Kidney glomerular epithelial cell (primary cell): Measurements from ENCODE around the gene PLAAT2.
"Not testable (repeated sequence)": the region's sequence is repeated elsewhere in the genome, so short reads cannot be mapped to it uniquely, and the experiment has no call there.

Experiments
- DNase-seq: peaks from one replicate; lab custom pipeline; 2025; lab: John Stamatoyannopoulos, UW

PLAAT2 gene

DNA sequence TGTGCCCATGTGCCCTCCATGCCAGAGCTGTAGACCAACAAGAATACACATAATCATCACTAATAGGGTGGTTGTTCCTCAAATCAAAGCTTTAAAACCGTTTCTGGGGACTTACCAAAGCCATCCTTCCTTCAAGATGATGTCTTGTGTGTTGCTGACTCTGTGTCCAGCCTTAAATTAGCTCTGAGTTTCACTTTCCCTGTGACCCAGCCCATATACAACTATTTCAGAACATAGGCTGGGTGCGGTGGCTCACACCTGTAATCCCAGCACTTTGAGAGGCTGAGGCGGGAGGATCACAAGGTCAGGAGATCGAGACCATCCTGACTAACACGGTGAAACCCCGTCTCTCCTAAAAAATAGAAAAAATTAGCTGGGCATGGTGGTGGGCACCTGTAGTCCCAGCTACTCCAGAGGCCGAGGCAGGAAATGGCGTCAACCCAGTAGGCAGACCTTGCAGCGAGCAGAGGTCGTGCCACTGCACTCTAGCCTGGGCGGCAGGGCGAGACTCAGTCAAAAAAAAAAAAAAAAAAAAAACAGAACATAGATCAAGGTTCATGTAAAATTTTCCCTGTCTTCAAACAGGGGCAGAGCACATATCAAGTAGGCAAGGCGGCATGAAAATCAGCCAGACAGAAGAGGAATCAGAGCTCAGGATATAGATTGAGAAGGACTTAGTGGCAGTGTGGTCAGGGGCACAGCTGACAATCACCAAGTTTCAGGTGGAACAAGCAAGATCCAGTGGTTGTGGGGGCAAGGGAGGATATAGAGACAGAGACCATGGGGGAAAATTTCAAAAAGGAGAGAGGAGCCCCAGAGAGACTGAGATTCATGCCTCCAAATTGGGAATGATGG is at the start of gene PLAAT2:
TSS of gene PLAAT2 (minus strand) at position 179 of the 855 bp plus-strand sequence. CDS start at position 124, 55 bp downstream.
- DNase-seq = no peak

DNA sequence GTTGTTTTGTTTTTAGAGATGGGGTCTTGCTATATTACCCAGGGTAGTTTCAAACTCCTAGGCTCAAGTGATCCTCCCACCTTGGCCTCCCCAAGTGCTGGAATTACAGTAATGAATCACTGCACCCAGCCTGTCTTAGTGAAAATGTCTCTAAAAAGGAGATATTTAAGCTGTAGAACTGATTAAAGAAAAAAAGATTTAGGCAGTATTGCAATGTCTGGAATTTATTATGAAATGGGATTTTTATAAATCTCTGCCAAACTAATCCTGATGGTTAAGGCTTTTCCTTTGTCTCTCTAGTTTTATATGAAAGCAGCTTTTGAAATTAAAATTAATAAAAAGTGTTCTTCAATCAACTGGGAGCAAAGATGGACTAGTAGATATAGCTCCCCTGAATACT is 49.0 kb upstream of the PLAAT2 start:
- DNase-seq = no peak

DNA sequence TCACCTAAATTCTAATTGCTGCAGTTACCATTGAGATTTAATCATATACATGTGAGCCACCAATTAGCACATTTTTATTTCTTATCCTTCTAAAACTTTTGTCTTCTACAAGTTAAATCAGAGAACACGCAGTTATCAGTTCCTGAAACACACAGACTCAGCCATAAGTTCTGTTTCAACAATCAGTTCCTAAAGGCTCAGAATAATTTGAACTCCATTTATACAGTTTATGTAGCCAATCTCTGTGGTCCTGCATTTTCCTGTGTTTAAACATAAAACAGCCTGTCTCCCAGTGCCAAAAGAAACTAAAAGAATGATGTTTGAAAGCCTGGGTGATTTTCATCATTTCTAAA is 48.2 kb upstream of the PLAAT2 start:
- DNase-seq = no peak

DNA sequence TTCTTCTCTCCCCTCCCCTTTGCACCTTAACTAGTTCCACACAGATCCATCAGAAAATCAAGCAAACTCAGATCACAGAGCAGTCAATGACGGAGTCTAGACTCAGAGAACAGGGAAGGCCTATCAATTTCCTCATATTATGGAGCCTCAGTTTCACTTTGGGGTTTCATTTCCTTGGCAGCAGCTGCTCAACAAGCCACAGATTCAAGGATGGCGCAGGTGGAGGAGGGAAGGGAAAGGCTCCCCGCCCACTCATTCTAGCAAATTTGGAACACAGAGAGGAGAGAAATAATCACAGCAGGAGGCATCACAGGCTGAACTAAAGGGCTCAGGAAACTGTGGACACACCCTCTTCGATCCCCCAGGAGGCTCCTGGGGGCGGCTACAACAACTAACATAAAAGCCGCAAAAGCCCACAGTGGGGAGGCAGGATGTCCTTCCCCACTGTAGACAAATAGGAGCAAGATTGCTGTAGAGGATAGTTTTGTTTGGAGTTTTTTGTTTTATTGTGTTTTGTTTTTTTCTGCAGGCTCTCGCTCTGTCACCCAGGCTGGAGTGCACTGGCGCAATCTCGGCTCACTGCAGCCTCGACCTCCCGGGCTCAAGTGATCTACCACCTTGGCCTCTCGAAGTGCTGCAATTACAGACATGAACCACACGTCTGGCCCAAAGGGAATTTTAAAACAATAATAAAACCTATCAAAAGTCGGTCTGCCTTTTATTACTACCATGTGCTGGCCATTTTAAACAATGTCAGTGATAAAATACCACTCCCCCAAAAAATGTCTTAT is 47.6 kb upstream of the PLAAT2 start:
- peak; percentile 84 for DNase-seq

DNA sequence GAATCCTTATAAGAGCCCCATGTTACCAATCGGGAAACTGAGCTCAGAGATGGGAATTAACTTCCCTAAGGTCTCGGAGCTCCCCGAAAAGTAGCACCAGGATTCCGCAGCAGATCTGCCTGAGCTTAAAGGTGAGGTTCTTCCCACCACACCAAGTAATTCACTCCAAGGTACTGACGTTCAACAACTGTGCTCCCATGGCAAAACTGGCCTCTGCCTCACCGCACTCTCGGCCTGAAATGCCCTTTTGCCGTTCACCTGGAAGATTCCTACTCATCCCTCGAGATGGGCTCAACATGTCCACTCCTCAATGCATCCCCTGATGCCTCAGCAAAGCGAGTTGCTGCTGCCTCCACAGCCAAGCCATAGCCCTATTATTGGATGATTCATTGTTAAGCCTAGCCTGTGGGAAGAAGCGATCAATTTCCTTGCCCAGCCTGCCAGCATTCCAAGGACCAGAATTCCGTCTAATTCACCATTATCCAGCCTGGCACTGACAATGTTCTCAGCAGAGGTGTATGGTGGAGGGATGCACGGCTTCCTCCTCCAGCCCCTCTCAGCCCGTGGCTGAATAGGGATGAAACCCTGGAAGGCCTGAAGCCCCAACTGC is 46.9 kb upstream of the PLAAT2 start:
- peak; percentile 36 for DNase-seq

DNA sequence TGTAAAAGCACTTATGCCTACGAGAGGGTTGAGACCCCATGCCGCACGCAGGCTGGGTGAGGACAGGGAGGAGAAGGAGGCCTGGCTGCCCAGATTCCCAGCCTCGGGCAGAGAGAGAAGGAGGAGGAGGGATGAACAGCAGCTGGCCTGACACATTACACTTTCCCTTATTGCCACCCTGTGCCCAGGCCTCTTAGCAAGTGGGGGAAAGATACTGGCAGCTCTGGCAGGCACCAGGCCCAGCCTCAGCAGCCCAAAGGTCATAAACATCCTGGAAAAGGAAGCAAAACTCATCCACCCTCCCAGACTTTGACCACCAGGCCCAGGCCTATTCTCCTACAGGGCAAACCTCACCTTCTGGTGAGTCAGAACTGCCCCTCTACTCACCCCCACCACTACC is 46.4 kb upstream of the PLAAT2 start:
- DNase-seq = no peak

DNA sequence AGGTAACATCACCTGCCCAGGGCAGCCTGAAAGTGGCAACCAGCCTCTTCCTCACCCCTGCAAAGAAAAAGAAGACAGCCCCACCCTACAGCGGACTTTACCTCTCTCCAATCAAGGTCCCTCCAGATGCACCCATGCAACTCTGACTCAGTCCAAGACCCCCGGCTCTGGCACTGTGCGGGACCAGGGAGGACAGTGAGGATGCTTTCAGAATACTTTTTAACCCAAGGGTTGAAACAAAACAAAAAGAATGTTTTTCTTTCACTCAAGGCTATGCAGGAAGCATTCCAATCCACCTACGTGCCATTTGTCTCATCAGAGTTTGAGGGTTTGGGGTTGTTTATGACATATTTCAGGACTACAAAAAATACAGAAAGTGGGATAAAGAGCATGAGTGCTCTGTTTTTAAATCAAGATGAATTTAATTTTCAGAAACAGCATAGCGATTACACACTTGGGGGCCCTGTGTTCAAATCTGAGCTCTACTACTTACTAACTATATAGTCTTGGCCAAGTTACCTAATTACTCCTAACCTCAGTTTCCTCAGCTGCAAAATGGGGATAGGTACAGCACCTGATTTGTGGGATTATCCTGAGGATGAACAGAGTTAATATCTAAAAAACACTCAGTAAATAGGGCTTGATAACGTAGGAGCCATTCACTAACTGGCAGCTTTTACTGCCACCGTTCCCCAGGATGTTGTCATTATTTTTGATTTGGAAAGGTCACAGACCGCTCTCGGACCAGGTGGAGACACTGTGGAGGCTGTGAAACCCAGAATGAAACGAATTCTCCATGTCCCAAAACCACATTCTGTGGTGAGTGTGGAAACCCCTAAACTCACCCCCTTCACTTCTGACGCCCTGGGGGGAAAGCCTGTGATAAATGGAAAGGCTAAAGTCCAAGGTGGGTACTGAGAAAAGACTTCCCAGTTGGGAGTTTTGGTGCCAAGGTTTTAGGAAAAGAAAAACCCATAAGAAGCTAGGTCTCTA is 45.5 kb upstream of the PLAAT2 start:
- peak; percentile 94 for DNase-seq

DNA sequence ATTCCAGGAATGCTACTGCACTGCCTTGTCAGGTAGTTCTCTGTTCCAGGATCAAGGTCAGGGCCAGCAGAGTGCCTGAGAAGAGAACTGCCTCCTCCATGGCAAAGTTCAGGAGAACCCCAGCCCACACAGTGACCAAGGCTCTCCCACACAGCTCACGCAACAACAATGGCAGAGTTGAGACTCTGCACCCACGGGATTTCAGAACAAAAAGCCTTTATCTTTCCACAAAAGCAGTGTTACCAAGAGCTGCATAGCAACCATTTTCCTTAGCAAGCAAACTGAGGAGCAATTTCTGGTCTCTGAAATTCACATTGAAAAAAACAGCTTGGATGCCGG is 40.0 kb upstream of the PLAAT2 start:
- DNase-seq = no peak

DNA sequence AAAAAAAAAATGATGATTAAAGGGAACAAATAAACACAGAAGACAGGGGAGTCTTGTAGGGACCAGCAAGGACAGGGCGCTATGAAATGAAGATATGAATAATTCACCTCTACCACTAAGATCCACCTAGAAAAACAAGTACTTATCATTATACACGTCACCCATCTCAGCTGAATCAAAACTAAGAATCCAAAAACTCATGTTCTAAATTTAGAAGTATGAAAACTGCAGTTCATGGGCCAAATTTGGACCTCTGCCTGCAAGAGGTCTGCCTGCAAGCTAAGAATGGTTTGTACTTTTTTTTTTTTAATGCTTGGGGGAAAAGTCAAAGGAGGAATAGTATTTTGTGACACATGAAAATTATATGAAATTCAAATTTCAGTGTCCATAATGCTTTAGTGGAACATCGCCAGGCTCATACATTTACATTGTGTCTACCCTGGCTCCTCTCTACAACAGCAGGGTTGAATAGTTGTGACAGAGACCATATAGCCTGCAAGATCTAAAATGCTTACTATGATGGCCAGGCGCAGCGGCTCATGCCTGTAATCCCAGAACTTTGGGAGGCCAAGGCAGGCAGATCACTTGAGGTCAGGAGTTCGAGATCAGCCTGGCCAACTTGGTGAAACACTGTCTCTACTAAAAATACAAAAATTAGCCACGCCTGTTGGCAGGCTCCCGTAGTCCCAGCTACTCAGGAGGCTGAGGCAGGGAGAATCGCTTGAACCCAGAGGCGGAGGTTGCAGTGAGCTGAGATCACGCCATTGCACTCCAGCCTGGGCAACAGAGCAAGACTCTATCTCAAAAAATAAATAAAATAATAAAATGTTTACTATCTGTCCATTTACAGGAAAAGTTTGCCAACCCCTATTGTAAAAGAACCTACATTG is 39.4 kb upstream of the PLAAT2 start:
- not testable (repeated sequence) for DNase-seq

DNA sequence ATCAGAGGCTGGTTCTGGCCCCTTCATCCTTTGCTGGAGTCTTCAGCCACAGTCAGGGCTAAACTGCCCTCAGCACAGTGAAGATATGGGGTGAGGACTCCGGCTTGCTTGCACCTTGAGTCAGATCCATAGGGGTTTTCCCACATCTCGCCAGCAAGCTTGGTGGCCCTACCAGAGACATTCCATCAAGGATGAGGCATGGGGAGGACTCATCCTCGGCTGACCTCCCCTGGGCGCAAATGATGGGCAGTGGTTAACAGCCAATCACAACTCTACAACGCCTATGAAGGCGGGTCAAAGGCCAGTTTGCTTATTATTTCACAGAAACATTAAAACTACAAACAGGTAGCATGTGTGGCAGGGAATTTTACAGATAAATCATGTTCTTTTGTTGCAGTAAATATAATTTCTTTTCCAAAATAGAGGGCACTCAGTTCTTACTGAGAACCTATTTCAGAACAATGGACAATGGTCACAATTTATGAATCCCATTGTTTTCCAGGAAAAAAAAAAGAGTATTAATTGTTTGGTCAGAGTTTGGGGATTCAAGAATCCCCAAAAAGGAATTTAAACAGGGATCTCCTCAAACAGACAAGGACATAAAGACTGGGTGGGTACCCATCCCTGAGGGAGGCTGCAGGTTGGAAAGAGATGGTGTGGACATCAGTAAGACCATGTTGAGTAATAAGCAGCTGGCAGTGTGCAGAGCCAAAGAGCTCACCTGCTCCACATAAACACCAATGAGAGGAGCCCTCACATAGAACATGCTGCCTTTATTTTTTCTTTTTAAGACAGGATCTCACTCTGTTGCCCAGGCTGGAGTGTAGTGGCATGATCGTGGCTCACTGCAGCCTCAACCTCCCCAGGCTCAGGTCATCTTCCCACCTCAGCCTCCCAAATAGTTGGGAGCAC is 36.3 kb upstream of the PLAAT2 start:
- DNase-seq = peak; percentile 90

DNA sequence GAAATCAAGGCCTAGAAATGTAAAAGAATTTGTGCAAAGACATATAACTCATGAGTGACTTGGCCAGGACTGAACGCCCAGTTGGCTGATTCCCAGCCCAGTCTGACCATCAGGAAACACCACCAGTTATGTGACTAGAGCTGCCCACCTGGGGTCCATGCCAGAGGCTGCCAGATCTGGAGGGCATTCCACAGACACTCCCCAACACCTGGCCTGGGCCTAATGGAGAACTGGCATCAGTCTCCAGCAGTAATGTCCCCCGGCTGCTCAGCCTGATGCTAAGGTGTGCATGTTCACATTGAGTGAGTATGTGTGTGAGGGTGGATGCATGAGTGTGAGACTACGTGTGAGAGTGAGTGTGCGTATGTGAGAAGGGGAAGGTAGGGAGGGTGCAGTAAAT is 35.4 kb upstream of the PLAAT2 start:
- no peak for DNase-seq

DNA sequence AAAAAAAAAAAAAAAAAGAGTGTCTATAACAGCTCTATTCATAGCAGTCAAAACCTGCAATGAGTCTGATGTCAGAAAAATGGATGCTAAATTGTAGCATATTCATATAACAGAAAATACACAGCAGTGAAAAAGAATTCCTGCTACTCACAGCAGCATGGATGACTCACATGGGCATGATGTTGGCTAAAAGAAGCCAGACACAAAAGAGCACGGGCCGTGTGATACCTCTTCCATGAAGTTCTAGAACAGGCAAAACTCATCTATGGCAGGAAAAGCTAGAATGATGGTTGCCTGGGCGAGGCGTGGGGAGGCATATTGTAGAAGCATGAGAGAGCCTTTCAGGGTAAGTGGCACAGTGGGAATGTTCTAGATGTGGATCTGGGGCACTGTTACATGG is 32.1 kb upstream of the PLAAT2 start:
- no peak for DNase-seq

DNA sequence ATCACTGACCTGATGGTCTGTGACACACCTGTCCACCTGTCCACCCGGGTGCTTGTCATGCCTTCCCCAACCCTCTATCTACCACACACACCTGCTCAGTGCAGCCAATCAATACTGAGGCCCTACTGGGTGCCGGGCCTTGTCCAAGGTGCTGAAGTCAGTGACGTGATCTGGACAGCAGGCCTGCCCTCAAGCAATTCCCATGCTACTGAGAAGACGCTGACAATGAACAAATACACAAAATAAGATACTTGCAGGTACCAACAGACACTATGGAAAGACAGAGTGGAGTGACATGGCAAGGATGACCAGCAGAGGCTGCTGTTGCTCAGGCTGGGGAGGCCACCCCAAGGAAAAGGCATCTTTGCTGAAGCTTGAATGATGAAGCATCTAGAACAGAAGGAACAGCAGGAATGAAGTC is 29.8 kb upstream of the PLAAT2 start:
- DNase-seq = peak; percentile 24

DNA sequence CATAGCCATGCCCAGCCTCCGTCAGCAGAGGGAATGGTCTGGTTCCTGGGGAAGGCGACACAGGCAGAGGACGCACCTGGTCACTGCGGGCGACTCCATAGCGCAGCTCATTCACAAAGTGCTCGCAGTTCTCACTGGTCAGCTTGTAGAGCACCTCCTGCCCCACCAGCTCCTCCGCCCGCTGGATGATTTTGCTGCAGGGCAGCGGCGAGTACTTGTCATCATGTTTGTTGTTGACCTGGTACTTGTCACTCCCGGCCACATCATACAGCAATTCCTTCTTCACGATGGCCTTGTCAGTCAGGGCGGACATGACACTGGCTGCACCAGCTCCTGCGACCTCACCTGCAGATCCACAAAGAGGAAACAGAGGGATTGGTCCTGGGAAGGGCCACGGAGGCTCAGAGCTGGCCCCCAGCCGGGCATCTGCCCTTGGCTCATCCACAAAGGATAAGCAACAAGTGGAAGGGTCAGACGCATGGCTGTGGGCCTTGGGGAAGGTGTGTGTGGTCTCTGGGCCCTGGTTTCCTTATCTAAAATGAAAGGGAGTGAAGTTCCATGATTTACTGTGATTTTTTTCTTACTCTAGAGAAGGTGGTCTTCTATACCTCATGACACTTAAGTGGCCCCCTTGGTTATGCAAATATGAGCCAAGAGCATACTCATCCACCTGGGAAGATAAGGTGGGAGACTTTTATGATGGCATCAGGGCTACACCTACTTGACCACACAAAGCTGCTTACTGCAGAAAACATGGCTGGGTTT is 27.0 kb upstream of the PLAAT2 start:
- no peak for DNase-seq

DNA sequence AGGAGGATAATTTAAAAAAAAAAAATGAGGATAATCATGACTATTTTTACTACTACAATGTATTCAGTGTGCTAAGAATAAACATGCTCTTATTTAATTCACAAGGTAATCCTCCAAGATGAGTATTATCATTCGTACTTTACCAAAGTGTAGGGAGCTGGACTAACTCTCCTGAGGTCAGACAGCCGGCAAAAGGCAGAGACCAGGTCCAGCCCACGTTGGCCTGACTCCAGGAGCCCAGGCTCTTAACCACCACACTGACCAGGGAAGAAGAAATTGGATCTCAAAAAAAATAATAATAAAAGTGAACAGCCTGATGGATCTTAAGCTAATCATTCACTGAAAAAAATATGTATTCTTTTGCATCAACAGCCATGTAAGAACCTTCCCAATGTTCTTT is 25.8 kb upstream of the PLAAT2 start:
- DNase-seq = no peak

DNA sequence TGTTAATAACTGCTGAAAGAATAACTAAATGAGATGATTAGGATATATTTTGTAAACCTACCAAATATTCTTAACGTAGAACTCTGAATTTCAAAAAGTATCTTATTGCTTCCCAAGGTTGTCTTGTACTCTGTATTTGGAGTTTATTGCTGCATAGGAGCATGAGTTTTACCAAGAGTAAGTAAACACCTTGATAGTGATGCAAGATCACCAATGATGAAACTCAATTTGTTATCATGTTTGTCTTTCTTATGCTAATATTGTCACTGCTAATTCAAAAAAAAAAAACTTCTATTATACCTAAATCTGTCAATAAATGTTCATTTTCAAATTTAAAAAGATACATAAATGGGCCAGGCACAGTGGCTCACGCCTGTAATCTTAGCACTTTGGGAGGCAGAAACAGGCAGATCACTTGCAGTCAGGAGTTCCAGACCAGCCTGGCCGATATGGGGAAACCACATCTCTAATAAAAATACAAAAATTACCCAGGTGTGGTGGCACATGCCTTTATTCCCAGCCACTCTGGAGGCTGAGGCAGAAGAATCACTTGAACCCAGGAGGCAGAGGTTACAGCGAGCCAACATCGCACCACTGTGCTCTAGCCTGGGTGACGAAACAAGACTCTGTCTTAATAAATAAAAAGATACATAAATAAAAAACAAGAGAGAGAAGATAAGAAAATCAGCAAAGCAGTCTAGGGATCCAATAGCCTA is 23.4 kb upstream of the PLAAT2 start:
- no peak for DNase-seq

DNA sequence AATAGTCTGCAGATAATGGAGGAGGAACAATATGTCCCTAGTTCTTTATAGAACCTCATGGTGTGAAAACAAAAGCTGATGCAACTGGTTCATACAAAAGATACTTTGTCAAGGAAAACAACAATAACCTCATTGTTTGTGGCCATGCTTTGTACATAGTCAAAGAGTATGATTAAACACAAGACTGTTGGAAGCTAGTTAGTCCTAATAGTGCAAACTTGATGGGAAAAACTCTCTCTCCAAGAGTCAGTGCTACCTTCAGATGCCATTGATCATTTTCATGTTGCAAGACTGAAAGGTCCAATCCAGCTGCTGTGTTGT is 20.1 kb upstream of the PLAAT2 start:
- no peak for DNase-seq

DNA sequence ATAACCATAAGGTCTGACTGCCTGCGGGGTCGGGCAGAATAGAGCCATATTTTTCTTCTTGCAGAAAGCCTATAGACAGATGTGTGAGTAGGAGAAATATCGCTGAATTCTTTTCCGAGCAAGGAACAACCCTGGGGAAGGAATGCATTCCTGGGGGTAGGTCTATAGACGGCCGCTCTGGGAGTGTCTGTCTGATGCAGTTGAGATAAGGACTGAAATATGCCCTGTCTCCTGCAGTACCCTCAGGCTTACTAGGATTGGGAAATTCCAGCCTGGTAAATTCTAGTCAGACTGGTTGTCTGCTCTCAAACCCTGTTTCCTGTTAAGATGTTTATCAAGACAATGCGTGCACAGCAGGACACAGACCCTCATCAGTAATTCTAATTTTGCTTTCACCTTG is 18.0 kb upstream of the PLAAT2 start:
- DNase-seq = not testable (repeated sequence)
